Uterus (tissue), 2 donors: ENCODE measurements around the gene DYNLT2B.

Experiments used
- POLR2A ChIP-seq, 2 donors: fragments of 450-650 bp; IDR thresholded peaks; one replicate each; pipeline ENCODE4 v1.6.1; 2016; ENCODE audit warnings: antibody characterized with exemption in 2 of 2, mild to moderate bottlenecking in 1 of 2, moderate library complexity in 1 of 2
- TF ChIP-seq, protein P1 (sequence below), 4 experiments: fragments of 200-600 bp in 2 of 4; fragments of 450-650 bp in 2 of 4; sonication (generic) in 2 of 4; IDR thresholded peaks; one replicate each; pipeline ENCODE4 v1.5.1; 2016 to 2019; ENCODE audit warnings: antibody characterized with exemption in 4 of 4, mild to moderate bottlenecking in 2 of 4, moderate library complexity in 1 of 4

DNA sequence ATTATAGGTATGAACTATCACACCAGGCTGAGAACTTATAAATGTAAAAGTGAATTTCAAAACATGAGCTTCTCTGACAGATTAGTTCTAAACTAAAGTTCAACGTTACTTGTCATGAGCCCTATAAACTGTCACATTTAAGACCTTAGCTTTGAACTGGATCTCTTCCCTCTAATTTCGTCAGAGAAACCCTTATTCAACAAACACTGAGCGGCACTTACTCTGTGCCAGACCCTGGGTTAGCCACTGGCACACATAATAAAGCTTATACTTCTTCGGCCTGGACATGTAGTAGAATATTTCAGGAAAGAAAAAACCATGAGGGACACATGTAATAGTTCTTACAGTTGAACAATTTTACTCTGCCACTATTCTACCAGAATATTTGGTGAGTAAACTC, 36.1 kb downstream of the DYNLT2B start:
- TF ChIP-seq, protein P1, sequence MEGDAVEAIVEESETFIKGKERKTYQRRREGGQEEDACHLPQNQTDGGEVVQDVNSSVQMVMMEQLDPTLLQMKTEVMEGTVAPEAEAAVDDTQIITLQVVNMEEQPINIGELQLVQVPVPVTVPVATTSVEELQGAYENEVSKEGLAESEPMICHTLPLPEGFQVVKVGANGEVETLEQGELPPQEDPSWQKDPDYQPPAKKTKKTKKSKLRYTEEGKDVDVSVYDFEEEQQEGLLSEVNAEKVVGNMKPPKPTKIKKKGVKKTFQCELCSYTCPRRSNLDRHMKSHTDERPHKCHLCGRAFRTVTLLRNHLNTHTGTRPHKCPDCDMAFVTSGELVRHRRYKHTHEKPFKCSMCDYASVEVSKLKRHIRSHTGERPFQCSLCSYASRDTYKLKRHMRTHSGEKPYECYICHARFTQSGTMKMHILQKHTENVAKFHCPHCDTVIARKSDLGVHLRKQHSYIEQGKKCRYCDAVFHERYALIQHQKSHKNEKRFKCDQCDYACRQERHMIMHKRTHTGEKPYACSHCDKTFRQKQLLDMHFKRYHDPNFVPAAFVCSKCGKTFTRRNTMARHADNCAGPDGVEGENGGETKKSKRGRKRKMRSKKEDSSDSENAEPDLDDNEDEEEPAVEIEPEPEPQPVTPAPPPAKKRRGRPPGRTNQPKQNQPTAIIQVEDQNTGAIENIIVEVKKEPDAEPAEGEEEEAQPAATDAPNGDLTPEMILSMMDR (IDR thresholded peaks at IDR 0.05): no peak
- no peak for TF ChIP-seq POLR2A (IDR thresholded peaks at IDR 0.05)
